CD4-positive, alpha-beta memory T cell (primary cell): ENCODE results near the gene NTF3. TPM values are rescaled to one million over a fixed set of nuclear protein-coding genes. Genes with fewer than 3 reads are reported as not detected.

ENCODE experiments used
- CTCF ChIA-PET: fragments of 350-600 bp; sonication (Branson Sonifier 250); formaldehyde crosslinking; loops from one replicate; lab custom pipeline; 2021; ENCODE audit warnings: inconsistent platforms; ENCODE audit not compliant: partially characterized antibody; lab: Charles Lee
- POLR2A ChIA-PET: fragments of 350-600 bp; sonication (Branson Sonifier 250); formaldehyde crosslinking; loops from one replicate; lab custom pipeline; 2021; ENCODE audit not compliant: partially characterized antibody; lab: Charles Lee
- DNase-seq, 5 donors: peaks; one replicate each; pipeline versions ENCODE4 v3.0.0 to v3.0.0-alpha.2; 2020 to 2022; ENCODE audit warnings: mixed read lengths in 1 of 5
- H3K27ac ChIP-seq: one replicate; pipeline ENCODE4 v1.7.0; 2013; ENCODE audit warnings: low read depth, low read length
- H3K27me3 ChIP-seq: 2 replicates; pipeline ENCODE4 v1.7.0; 2013; ENCODE audit warnings: mild to moderate bottlenecking, low read length, moderate library complexity; ENCODE audit not compliant: insufficient read depth
- H3K36me3 ChIP-seq: 2 replicates; pipeline ENCODE4 v1.7.0; 2013; ENCODE audit warnings: mild to moderate bottlenecking, low read length, moderate library complexity; ENCODE audit not compliant: insufficient read depth
- H3K4me1 ChIP-seq: 2 replicates; pipeline ENCODE4 v1.7.0; 2013; ENCODE audit warnings: mild to moderate bottlenecking, low read length, moderate library complexity; ENCODE audit not compliant: insufficient read depth
- H3K4me3 ChIP-seq, 2 donors: one replicate each; pipeline ENCODE4 v1.7.0; 2013; ENCODE audit warnings: low read length in 2 of 2, mild to moderate bottlenecking in 1 of 2
- H3K9me3 ChIP-seq, 2 donors: one replicate each; pipeline ENCODE4 v1.7.0; 2013; ENCODE audit warnings: low read length in 2 of 2, control low read depth in 1 of 2; ENCODE audit not compliant: control insufficient read depth in 1 of 2
- H3K27ac Mint-ChIP-seq, 7 donors: one replicate each; pipeline ENCODE4 v1.8.0; 2020 to 2021; ENCODE audit warnings: mixed read lengths in 7 of 7, mild to moderate bottlenecking in 6 of 7, inconsistent platforms in 3 of 7, moderate library complexity in 3 of 7
- H3K27me3 Mint-ChIP-seq, 2 donors: one replicate each; pipeline ENCODE4 v1.8.0; 2020 to 2021; ENCODE audit warnings: mixed read lengths in 2 of 2
- H3K36me3 Mint-ChIP-seq, 2 donors: one replicate each; pipeline ENCODE4 v1.8.0; 2020 to 2021; ENCODE audit warnings: mixed read lengths in 2 of 2, inconsistent platforms in 1 of 2, mild to moderate bottlenecking in 1 of 2
- H3K4me1 Mint-ChIP-seq, 4 donors: one replicate each; pipeline ENCODE4 v1.8.0; 2020 to 2021; ENCODE audit warnings: mixed read lengths in 4 of 4, mild to moderate bottlenecking in 1 of 4
- H3K4me3 Mint-ChIP-seq, 8 donors: one replicate each; pipeline ENCODE4 v1.8.0; 2020 to 2021; ENCODE audit warnings: mixed read lengths in 8 of 8, mild to moderate bottlenecking in 7 of 8, moderate library complexity in 6 of 8, inconsistent platforms in 3 of 8
- H3K9me3 Mint-ChIP-seq, 8 donors: one replicate each; pipeline ENCODE4 v1.8.0; 2020 to 2021; ENCODE audit warnings: mixed read lengths in 8 of 8, mild to moderate bottlenecking in 5 of 8, inconsistent platforms in 3 of 8, moderate library complexity in 1 of 8
- intact Hi-C: fragments of 100-400 bp; cut with micrococcal nuclease; formaldehyde crosslinking; loops from one replicate; pipeline ENCODE4 v1.15.1; 2023
- polyA plus RNA-seq, 2 donors: library from polyadenylated mRNA; unstranded; fragments of 300-500 nt; fragmentation: Illumina TruSeq; gene quantifications; one replicate each; pipeline ENCODE4 v1.2.3, GENCODE V29; 2021
- total RNA-seq, 2 experiments: library from RNA; stranded (reverse); gene quantifications; one replicate each; pipeline ENCODE4 v1.2.3, GENCODE V29; 2021

Gene NTF3
- total and polyA plus RNA-seq, 4 experiments from 2014 or later: not detected

- CTCF ChIA-PET: no interaction called here
- H3K4me3 ChIP-seq: no peak overlapping the region
- no peaks in the 10 kb centered on the region for H3K27me3 ChIP-seq
- Mint-ChIP-seq H3K4me3 (no peak overlapping the region), H3K27me3 (peaks cover 6 to 9% of the 10 kb centered on the region in 2 donors), H3K36me3 (no peaks in the 10 kb centered on the region), H3K27ac (no peak overlapping the region), H3K4me1 (peaks cover 0 to 3% (median 0%) of the 10 kb centered on the region in 4 donors), H3K9me3 (no peaks in the 10 kb centered on the region)
- no peaks in the 10 kb centered on the region for H3K4me1 ChIP-seq
- intact Hi-C loops: no loop called here
- DNase-seq: no peak
- H3K9me3 ChIP-seq: no peaks in the 10 kb centered on the region
- POLR2A ChIA-PET: no interaction called here
- no peaks in the 10 kb centered on the region for H3K36me3 ChIP-seq
- no peak overlapping the region for H3K27ac ChIP-seq
Measured at GRCh38 chr12:5509102-5509501, 77.2 kb downstream of the NTF3 start.

- peaks cover 6 to 9% of the 10 kb centered on the region in 2 donors for H3K27me3 Mint-ChIP-seq
- no peaks in the 10 kb centered on the region for H3K36me3 ChIP-seq
- H3K27ac ChIP-seq: no peak overlapping the region
- no peak overlapping the region for H3K27ac Mint-ChIP-seq
- DNase-seq: no peak
- ChIA-PET CTCF (no interaction called here), POLR2A (no interaction called here)
- no peak overlapping the region for H3K4me3 Mint-ChIP-seq
- intact Hi-C loops: no loop called here
- H3K4me3 ChIP-seq: no peak overlapping the region
- H3K4me1 Mint-ChIP-seq: peaks cover 0 to 3% (median 0%) of the 10 kb centered on the region in 4 donors
- no peaks in the 10 kb centered on the region for H3K36me3 Mint-ChIP-seq
- no peaks in the 10 kb centered on the region for H3K9me3 ChIP-seq
- no peaks in the 10 kb centered on the region for H3K4me1 ChIP-seq
- H3K27me3 ChIP-seq: no peaks in the 10 kb centered on the region
- no peaks in the 10 kb centered on the region for H3K9me3 Mint-ChIP-seq
Measured at GRCh38 chr12:5509557-5509956, 77.6 kb downstream of the NTF3 start.

- H3K9me3 ChIP-seq: no peaks in the 10 kb centered on the region
- ChIA-PET POLR2A (no interaction called here), CTCF (no interaction called here)
- no peaks in the 10 kb centered on the region for H3K27me3 ChIP-seq
- no peak for DNase-seq
- intact Hi-C loops: no loop called here
- no peaks in the 10 kb centered on the region for H3K36me3 ChIP-seq
- Mint-ChIP-seq H3K4me1 (peaks cover 0 to 3% (median 0%) of the 10 kb centered on the region in 4 donors), H3K4me3 (no peak overlapping the region), H3K9me3 (peaks cover 0 to 2% (median 0%) of the 10 kb centered on the region in 8 donors), H3K27me3 (peaks cover 6 to 9% of the 10 kb centered on the region in 2 donors), H3K36me3 (no peaks in the 10 kb centered on the region), H3K27ac (no peak overlapping the region)
- H3K27ac ChIP-seq: no peak overlapping the region
- H3K4me3 ChIP-seq: no peak overlapping the region
- no peaks in the 10 kb centered on the region for H3K4me1 ChIP-seq
Measured at GRCh38 chr12:5510251-5510805, 78.4 kb downstream of the NTF3 start.

- no peak overlapping the region for H3K27ac ChIP-seq
- intact Hi-C loops: no loop called here
- ChIA-PET CTCF (no interaction called here), POLR2A (no interaction called here)
- no peaks in the 10 kb centered on the region for H3K9me3 ChIP-seq
- H3K4me1 Mint-ChIP-seq: peaks cover 0 to 3% (median 0%) of the 10 kb centered on the region in 4 donors
- no peaks in the 10 kb centered on the region for H3K4me1 ChIP-seq
- H3K27me3 Mint-ChIP-seq: peaks cover 6 to 9% of the 10 kb centered on the region in 2 donors
- no peaks in the 10 kb centered on the region for H3K36me3 ChIP-seq
- no peak for DNase-seq
- H3K27me3 ChIP-seq: no peaks in the 10 kb centered on the region
- no peak overlapping the region for H3K27ac Mint-ChIP-seq
- peaks cover 0 to 2% (median 0%) of the 10 kb centered on the region in 8 donors for H3K9me3 Mint-ChIP-seq
- H3K4me3 Mint-ChIP-seq: no peak overlapping the region
- no peaks in the 10 kb centered on the region for H3K36me3 Mint-ChIP-seq
- H3K4me3 ChIP-seq: no peak overlapping the region
Measured at GRCh38 chr12:5511256-5511643, 79.3 kb downstream of the NTF3 start.

GRCh38 chr12:5511644-5512600 is 80.0 kb downstream of the NTF3 start:
- Histone ChIP-seq H3K27me3 (no peaks in the 10 kb centered on the region), H3K4me1 (no peaks in the 10 kb centered on the region), H3K27ac (no peak overlapping the region), H3K36me3 (no peaks in the 10 kb centered on the region), H3K9me3 (no peaks in the 10 kb centered on the region), H3K4me3 (no peak overlapping the region)
- no peaks in the 10 kb centered on the region for H3K36me3 Mint-ChIP-seq
- no peak overlapping the region for H3K27ac Mint-ChIP-seq
- peak overlapping the region in 1 of 8 donors; percentile 38 for H3K4me3 Mint-ChIP-seq
- POLR2A ChIA-PET: no interaction called here
- intact Hi-C loops: no loop called here
- CTCF ChIA-PET: no interaction called here
- H3K27me3 Mint-ChIP-seq: peaks cover 6 to 9% of the 10 kb centered on the region in 2 donors
- peaks cover 0 to 2% (median 0%) of the 10 kb centered on the region in 8 donors for H3K9me3 Mint-ChIP-seq
- peaks cover 0 to 3% (median 0%) of the 10 kb centered on the region in 4 donors for H3K4me1 Mint-ChIP-seq
- DNase-seq: no peak

- Histone ChIP-seq H3K27me3 (no peaks in the 10 kb centered on the region), H3K36me3 (no peaks in the 10 kb centered on the region), H3K4me1 (no peaks in the 10 kb centered on the region), H3K9me3 (no peaks in the 10 kb centered on the region), H3K27ac (no peak overlapping the region), H3K4me3 (no peak overlapping the region)
- H3K27ac Mint-ChIP-seq: no peak overlapping the region
- no peak for DNase-seq
- ChIA-PET POLR2A (no interaction called here), CTCF (no interaction called here)
- H3K27me3 Mint-ChIP-seq: peaks cover 6 to 9% of the 10 kb centered on the region in 2 donors
- H3K4me1 Mint-ChIP-seq: peaks cover 0 to 3% (median 0%) of the 10 kb centered on the region in 4 donors
- H3K9me3 Mint-ChIP-seq: peaks cover 0 to 2% (median 0%) of the 10 kb centered on the region in 8 donors
- H3K36me3 Mint-ChIP-seq: no peaks in the 10 kb centered on the region
- intact Hi-C loops: no loop called here
- H3K4me3 Mint-ChIP-seq: no peak overlapping the region
Measured at GRCh38 chr12:5512601-5512970, 80.7 kb downstream of the NTF3 start.

- H3K9me3 Mint-ChIP-seq: peaks cover 0 to 2% (median 0%) of the 10 kb centered on the region in 8 donors
- Histone ChIP-seq H3K36me3 (no peaks in the 10 kb centered on the region), H3K4me1 (no peaks in the 10 kb centered on the region), H3K9me3 (no peaks in the 10 kb centered on the region), H3K27ac (no peak overlapping the region), H3K4me3 (no peak overlapping the region), H3K27me3 (no peaks in the 10 kb centered on the region)
- no peak overlapping the region for H3K27ac Mint-ChIP-seq
- H3K4me3 Mint-ChIP-seq: no peak overlapping the region
- ChIA-PET POLR2A (no interaction called here), CTCF (no interaction called here)
- peaks cover 0 to 3% (median 0%) of the 10 kb centered on the region in 4 donors for H3K4me1 Mint-ChIP-seq
- intact Hi-C loops: no loop called here
- DNase-seq: no peak
- H3K36me3 Mint-ChIP-seq: no peaks in the 10 kb centered on the region
- H3K27me3 Mint-ChIP-seq: peaks cover 6 to 7% of the 10 kb centered on the region in 2 donors
Measured at GRCh38 chr12:5513406-5513805, 81.5 kb downstream of the NTF3 start.
